GM19395 (cell line): ENCODE measurements around the gene MCM6.

Experiments
- ATAC-seq: cut with Tn5 transposase; IDR thresholded peaks from one replicate; pipeline ENCODE4 v1.9.1; 2021; ENCODE audit warnings: mild to moderate bottlenecking, moderate library complexity; ENCODE audit not compliant: unreplicated experiment

The MCM6 gene

DNA sequence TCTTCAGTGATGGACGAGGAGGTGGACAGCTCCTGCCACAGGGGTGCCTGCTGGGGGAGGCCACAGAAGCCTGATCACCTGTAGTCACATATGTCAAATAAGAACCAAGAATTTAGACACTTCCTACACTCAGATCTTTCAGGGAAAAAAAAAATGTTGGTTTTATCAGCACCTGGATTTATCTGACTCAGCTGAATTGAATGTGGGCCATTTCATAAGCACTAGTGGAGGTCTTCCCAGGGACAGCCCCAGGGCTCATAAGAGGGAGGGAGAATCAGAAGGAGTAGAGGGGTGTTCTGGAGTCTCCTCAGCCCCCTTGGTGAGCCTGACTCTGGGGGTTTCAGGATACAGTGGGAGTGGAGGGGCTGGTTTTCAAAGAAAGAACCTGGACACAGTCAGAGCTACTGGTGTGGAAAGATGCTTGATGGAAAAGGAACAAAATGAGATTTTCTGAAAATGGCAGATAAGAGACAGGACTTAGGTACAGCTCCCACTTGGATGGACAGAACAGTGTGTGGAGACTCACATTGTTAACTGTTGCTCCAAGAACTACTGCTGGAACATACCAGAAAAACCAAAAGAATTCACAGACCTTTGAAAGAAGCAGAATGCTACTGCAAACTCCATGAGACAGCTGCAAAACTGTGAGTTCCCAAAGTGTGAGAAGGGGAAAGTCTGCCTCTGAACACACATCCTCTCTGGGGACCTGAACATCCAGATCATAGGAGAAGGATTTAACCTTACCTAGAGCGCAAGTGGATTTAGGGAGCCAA lies 84.6 kb downstream of the MCM6 start:
- no peak for ATAC-seq

DNA sequence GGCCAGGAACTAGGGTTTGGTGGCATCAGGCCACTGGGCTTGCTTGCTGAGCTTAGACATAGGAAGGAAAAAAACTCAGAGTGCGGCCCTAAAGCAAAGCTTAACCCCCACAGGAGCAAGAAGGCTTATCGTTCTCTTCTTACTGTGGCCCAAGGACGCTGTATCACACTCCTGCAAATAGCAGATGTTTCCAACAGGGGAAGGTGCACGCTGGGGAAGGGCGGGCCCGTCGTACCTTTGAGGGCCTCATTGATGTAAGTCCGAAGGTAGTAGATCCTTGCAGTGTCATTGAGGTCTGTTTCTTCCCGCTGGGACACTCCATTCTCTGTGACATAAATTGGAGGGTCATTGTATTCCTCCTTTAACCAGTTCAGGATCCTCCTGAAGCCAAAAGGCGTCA lies 85.8 kb downstream of the MCM6 start:
- ATAC-seq: no peak
